H9 (cell line): ENCODE results near the gene PIGBOS1. TPM values are rescaled to one million over a fixed set of nuclear protein-coding genes. Genes with fewer than 3 reads are reported as not detected.

ENCODE experiments used
- DNase-seq: peaks from one replicate; pipeline ENCODE4 v3.0.0-alpha.2; 2017
- H2AFZ ChIP-seq: one replicate; pipeline ENCODE4 v1.6.1; 2013; ENCODE audit warnings: mild to moderate bottlenecking, low read length, control low read depth, moderate library complexity
- H2AK5ac ChIP-seq: 2 replicates; pipeline ENCODE4 v1.6.1; 2013; ENCODE audit warnings: low read length, control low read depth, mixed read lengths; ENCODE audit not compliant: insufficient read length
- H2BK120ac ChIP-seq: one replicate; pipeline ENCODE4 v1.6.1; 2013; ENCODE audit warnings: low read depth, mild to moderate bottlenecking, low read length, control low read depth, inconsistent platforms; ENCODE audit not compliant: poor library complexity, severe bottlenecking
- H2BK12ac ChIP-seq: 2 replicates; pipeline ENCODE4 v1.6.1; 2013; ENCODE audit warnings: low read length, control low read depth, mixed read lengths, low read depth; ENCODE audit not compliant: insufficient read length
- H2BK15ac ChIP-seq: 2 replicates; pipeline ENCODE4 v1.6.1; 2013; ENCODE audit warnings: low read depth, low read length, control low read depth
- H2BK20ac ChIP-seq: one replicate; pipeline ENCODE4 v1.6.1; 2013; ENCODE audit warnings: low read depth, mild to moderate bottlenecking, low read length, control low read depth, inconsistent platforms; ENCODE audit not compliant: poor library complexity, severe bottlenecking
- H2BK5ac ChIP-seq: 2 replicates; pipeline ENCODE4 v1.6.1; 2013; ENCODE audit warnings: low read length, control low read depth, mixed read lengths; ENCODE audit not compliant: insufficient read length
- H3K14ac ChIP-seq: 2 replicates; pipeline ENCODE4 v1.6.1; 2013; ENCODE audit warnings: low read length, control low read depth; ENCODE audit not compliant: insufficient read depth
- H3K18ac ChIP-seq: 2 replicates; pipeline ENCODE4 v1.6.1; 2013; ENCODE audit warnings: low read depth, mild to moderate bottlenecking, mixed read lengths, low read length, control low read depth; ENCODE audit not compliant: insufficient read length
- H3K23ac ChIP-seq: 2 replicates; pipeline ENCODE4 v1.6.1; 2013; ENCODE audit warnings: low read length, control low read depth, mixed read lengths, low read depth; ENCODE audit not compliant: insufficient read length
- H3K23me2 ChIP-seq: 2 replicates; pipeline ENCODE4 v1.6.1; 2013; ENCODE audit warnings: low read depth, mild to moderate bottlenecking, mixed read lengths, low read length, control low read depth; ENCODE audit not compliant: insufficient read length, poor library complexity, severe bottlenecking
- H3K27ac ChIP-seq: 2 replicates; pipeline ENCODE4 v1.5.1; 2013; ENCODE audit warnings: low read length, control low read depth, mixed read lengths, low read depth; ENCODE audit not compliant: insufficient read length
- H3K27me3 ChIP-seq: 2 replicates; pipeline ENCODE4 v1.6.1; 2013; ENCODE audit warnings: low read length, control low read depth, inconsistent platforms; ENCODE audit not compliant: insufficient read depth
- H3K4ac ChIP-seq: 2 replicates; pipeline ENCODE4 v1.6.1; 2013; ENCODE audit warnings: low read depth, mild to moderate bottlenecking, control low read depth, inconsistent platforms, low read length, moderate library complexity
- H3K4me1 ChIP-seq: 2 replicates; pipeline ENCODE4 v1.6.1; 2013; ENCODE audit warnings: low read length, control low read depth, inconsistent platforms; ENCODE audit not compliant: insufficient read depth
- H3K4me2 ChIP-seq: 2 replicates; pipeline ENCODE4 v1.6.1; 2013; ENCODE audit warnings: low read length, control low read depth, mixed read lengths; ENCODE audit not compliant: insufficient read length, insufficient read depth
- H3K56ac ChIP-seq: 2 replicates; pipeline ENCODE4 v1.6.1; 2013; ENCODE audit warnings: low read depth, mild to moderate bottlenecking, mixed read lengths, low read length, control low read depth; ENCODE audit not compliant: insufficient read length
- H3K79me1 ChIP-seq: 2 replicates; pipeline ENCODE4 v1.6.1; 2013; ENCODE audit warnings: low read depth, mild to moderate bottlenecking, moderate library complexity, low read length, control low read depth, inconsistent platforms; ENCODE audit not compliant: insufficient read depth, poor library complexity, severe bottlenecking
- H3K79me2 ChIP-seq: 2 replicates; pipeline ENCODE4 v1.6.1; 2013; ENCODE audit warnings: low read length, control low read depth, inconsistent platforms; ENCODE audit not compliant: insufficient read depth
- H3K9ac ChIP-seq: 2 replicates; pipeline ENCODE4 v1.6.1; 2013; ENCODE audit warnings: low read length, control low read depth, mixed read lengths; ENCODE audit not compliant: insufficient read length; ENCODE audit errors: extremely low read depth
- H3K9me3 ChIP-seq: one replicate; pipeline ENCODE4 v1.6.1; 2013; ENCODE audit warnings: low read depth, low read length, inconsistent platforms; ENCODE audit not compliant: control insufficient read depth
- H3T11ph ChIP-seq: one replicate; pipeline ENCODE4 v1.6.1; 2013; ENCODE audit warnings: mild to moderate bottlenecking, low read length, control low read depth, inconsistent platforms
- H4K20me1 ChIP-seq: one replicate; pipeline ENCODE4 v1.6.1; 2013; ENCODE audit not compliant: control insufficient read depth, insufficient read length, insufficient read depth
- H4K5ac ChIP-seq: 2 replicates; pipeline ENCODE4 v1.6.1; 2013; ENCODE audit warnings: low read depth, mild to moderate bottlenecking, mixed read lengths, low read length, control low read depth; ENCODE audit not compliant: insufficient read length
- H4K8ac ChIP-seq: replicated peaks from 2 replicates; pipeline ENCODE4 v1.6.1; 2013; ENCODE audit warnings: low read length, control low read depth, mixed read lengths, low read depth; ENCODE audit not compliant: insufficient read length
- H4K91ac ChIP-seq: 2 replicates; pipeline ENCODE4 v1.6.1; 2013; ENCODE audit warnings: low read depth, mild to moderate bottlenecking, moderate library complexity, mixed read lengths, low read length, control low read depth; ENCODE audit not compliant: insufficient read length
- H3K27ac Mint-ChIP-seq, 3 experiments: 2 replicates in 2 of 3; 3 replicates in 1 of 3; pipeline ENCODE4 v1.8.0; 2020 to 2021; ENCODE audit warnings: mixed read lengths in 3 of 3, mild to moderate bottlenecking in 1 of 3, moderate library complexity in 1 of 3
- H3K27me3 Mint-ChIP-seq: 2 replicates; pipeline ENCODE4 v1.8.0; 2021; ENCODE audit warnings: low read depth, mild to moderate bottlenecking, moderate library complexity, mixed read lengths
- H3K36me3 Mint-ChIP-seq, 3 experiments: 2 replicates in 2 of 3; 3 replicates in 1 of 3; pipeline ENCODE4 v1.8.0; 2020 to 2021; ENCODE audit warnings: low read depth in 3 of 3, mixed read lengths in 3 of 3; ENCODE audit not compliant: insufficient read depth in 1 of 3
- H3K4me1 Mint-ChIP-seq, 2 experiments: 2 replicates each; pipeline ENCODE4 v1.8.0; 2020; ENCODE audit warnings: mixed read lengths in 2 of 2
- H3K4me3 Mint-ChIP-seq, 2 experiments: 2 replicates in 1 of 2; 3 replicates in 1 of 2; pipeline ENCODE4 v1.8.0; 2020 to 2021; ENCODE audit warnings: mild to moderate bottlenecking in 2 of 2, mixed read lengths in 2 of 2, moderate library complexity in 1 of 2
- H3K9me3 Mint-ChIP-seq, 2 experiments: 2 replicates in 1 of 2; 3 replicates in 1 of 2; pipeline ENCODE4 v1.8.0; 2020; ENCODE audit warnings: mild to moderate bottlenecking in 2 of 2, mixed read lengths in 2 of 2, moderate library complexity in 1 of 2
- WGBS: extraction: QIAGEN DNeasy Blood & Tissue Kit; methylation state at CpG from one replicate; pipeline ENCODE4 v1.1.7; 2013; ENCODE audit warnings: missing lambda C conversion rate, low lambda C conversion rate, mixed read lengths; ENCODE audit not compliant: insufficient read length; ENCODE audit errors: extremely low coverage; 5-methylcytosine and 5-hydroxymethylcytosine counted together
- total RNA-seq: library from RNA; stranded (reverse); gene quantifications from 2 replicates; pipeline ENCODE4 v1.2.1, GENCODE V29; 2021
- TF ChIP-seq, protein P1 (sequence below): fragments of 200-600 bp; sonication (generic); conservative IDR thresholded peaks from 3 replicates; pipeline ENCODE4 v1.8.0; 2021; ENCODE audit warnings: antibody characterized with exemption, mild to moderate bottlenecking

Gene PIGBOS1
- total RNA-seq, 1 experiment from 2014 or later: 10.4 TPM

DNA sequence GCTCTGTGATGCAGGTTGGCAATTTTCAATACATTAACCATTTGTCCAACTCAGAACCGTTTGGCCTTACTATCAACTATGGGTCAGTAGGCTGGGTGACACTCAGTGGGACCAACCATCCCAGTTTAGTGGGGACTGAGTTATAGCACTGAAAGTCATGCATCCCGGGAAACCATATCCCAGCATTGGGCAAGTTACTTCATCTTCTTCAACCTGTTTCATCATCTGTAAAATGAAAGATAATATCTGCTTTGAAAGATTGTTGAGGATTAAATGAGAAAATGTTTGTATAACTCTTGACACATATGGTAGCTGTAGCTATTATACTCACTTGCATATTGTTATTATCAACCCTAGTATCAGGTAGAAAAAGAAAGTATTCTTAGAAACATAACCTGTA, 41.2 kb downstream of the PIGBOS1 start:
- Mint-ChIP-seq H3K36me3 (no peaks in the 10 kb centered on the region; a peak in 1 of 7 replicates), H3K4me3 (no peak overlapping the region), H3K27me3 (no peaks in the 10 kb centered on the region), H3K9me3 (no peaks in the 10 kb centered on the region), H3K4me1 (0 out of 4 replicates have a peak, but pooled peaks cover 0 to 4% of the 10 kb centered on the region in 2 experiments), H3K27ac (no peak overlapping the region)
- Histone ChIP-seq H3K18ac (no peak overlapping the region), H3K27me3 (no peaks in the 10 kb centered on the region), H4K91ac (no peak overlapping the region), H3K56ac (no peak overlapping the region), H4K20me1 (no peaks in the 10 kb centered on the region), H3K4me1 (no peaks in the 10 kb centered on the region), H2BK15ac (no peak overlapping the region), H3K4ac (no peak overlapping the region), H4K5ac (no peak overlapping the region), H3K79me1 (no peaks in the 10 kb centered on the region), H2BK5ac (no peak overlapping the region), H2AFZ (no peak overlapping the region), H3K23ac (no peak overlapping the region), H3K14ac (no peak overlapping the region), H2BK12ac (no peak overlapping the region), H3K9me3 (no peaks in the 10 kb centered on the region), H4K8ac (no peak overlapping the region), H2BK20ac (no peak overlapping the region), H3K79me2 (no peaks in the 10 kb centered on the region), H3K23me2 (no peaks in the 10 kb centered on the region), H3K9ac (no peak overlapping the region), H2BK120ac (no peak overlapping the region), H3K4me2 (no peak overlapping the region), H2AK5ac (no peak overlapping the region), H3T11ph (no peak overlapping the region), H3K27ac (no peak overlapping the region)
- TF ChIP-seq, protein P1, sequence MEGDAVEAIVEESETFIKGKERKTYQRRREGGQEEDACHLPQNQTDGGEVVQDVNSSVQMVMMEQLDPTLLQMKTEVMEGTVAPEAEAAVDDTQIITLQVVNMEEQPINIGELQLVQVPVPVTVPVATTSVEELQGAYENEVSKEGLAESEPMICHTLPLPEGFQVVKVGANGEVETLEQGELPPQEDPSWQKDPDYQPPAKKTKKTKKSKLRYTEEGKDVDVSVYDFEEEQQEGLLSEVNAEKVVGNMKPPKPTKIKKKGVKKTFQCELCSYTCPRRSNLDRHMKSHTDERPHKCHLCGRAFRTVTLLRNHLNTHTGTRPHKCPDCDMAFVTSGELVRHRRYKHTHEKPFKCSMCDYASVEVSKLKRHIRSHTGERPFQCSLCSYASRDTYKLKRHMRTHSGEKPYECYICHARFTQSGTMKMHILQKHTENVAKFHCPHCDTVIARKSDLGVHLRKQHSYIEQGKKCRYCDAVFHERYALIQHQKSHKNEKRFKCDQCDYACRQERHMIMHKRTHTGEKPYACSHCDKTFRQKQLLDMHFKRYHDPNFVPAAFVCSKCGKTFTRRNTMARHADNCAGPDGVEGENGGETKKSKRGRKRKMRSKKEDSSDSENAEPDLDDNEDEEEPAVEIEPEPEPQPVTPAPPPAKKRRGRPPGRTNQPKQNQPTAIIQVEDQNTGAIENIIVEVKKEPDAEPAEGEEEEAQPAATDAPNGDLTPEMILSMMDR: no peak
- DNase-seq: no peak
- no CpG with 5 or more reads among the region's 2 CpGs for WGBS
